Stimulated activated CD8-positive, alpha-beta memory T cell treated with anti-CD3 and anti-CD28 coated beads, Interleukin-4, amount 100 ng/mL, for 4 hours (primary cell): Measurements from ENCODE around the gene SYF2.
"Not testable (repeated sequence)": the region's sequence is repeated elsewhere in the genome, so short reads cannot be mapped to it uniquely, and the experiment has no call there.

ENCODE experiments used
- DNase-seq, 2 donors: peaks; one replicate each; pipeline ENCODE4 v3.0.0-alpha.2; 2020; ENCODE audit warnings: low read depth in 2 of 2, low spot score in 1 of 2

Gene SYF2

GRCh38 chr1:25232027-25232865 is at the start of gene SYF2:
SYF2 (minus strand) TSS chr1:25232502; CDS start chr1:25232467, 35 bp downstream.
- DNase-seq: peak; percentile 77 to 85

- DNase-seq: not testable (repeated sequence)
Observed at GRCh38 chr1:25279693-25280111, 47.4 kb upstream of the SYF2 start.

GRCh38 chr1:25278790-25279189 is 46.5 kb upstream of the SYF2 start:
- DNase-seq: not testable (repeated sequence)

GRCh38 chr1:25278358-25278757 is 46.1 kb upstream of the SYF2 start:
- not testable (repeated sequence) for DNase-seq

- DNase-seq: not testable (repeated sequence)
Observed at GRCh38 chr1:25277295-25277694, 45.0 kb upstream of the SYF2 start.

- DNase-seq: not testable (repeated sequence)
Observed at GRCh38 chr1:25275648-25276047, 43.3 kb upstream of the SYF2 start.

- DNase-seq: not testable (repeated sequence)
Observed at GRCh38 chr1:25272238-25272637, 39.9 kb upstream of the SYF2 start, which contains the start of gene RHD. RHD (plus strand) TSS chr1:25272509; CDS start chr1:25272548, 39 bp downstream.

GRCh38 chr1:25268143-25268760 is 36.0 kb upstream of the SYF2 start:
- DNase-seq: not testable (repeated sequence)

- DNase-seq: peak; percentile 79 to 91
Observed at GRCh38 chr1:25267288-25268142, 35.2 kb upstream of the SYF2 start.

- DNase-seq: not testable (repeated sequence)
Observed at GRCh38 chr1:25266554-25267287, 34.4 kb upstream of the SYF2 start.

GRCh38 chr1:25260336-25260735 is 28.0 kb upstream of the SYF2 start:
- DNase-seq: not testable (repeated sequence)

- DNase-seq: not testable (repeated sequence)
Observed at GRCh38 chr1:25259813-25260212, 27.5 kb upstream of the SYF2 start.

- DNase-seq: no peak
Observed at GRCh38 chr1:25257196-25257595, 24.9 kb upstream of the SYF2 start.

- DNase-seq: no peak
Observed at GRCh38 chr1:25256578-25256965, 24.3 kb upstream of the SYF2 start.

GRCh38 chr1:25255706-25256577 is 23.6 kb upstream of the SYF2 start:
- no peak for DNase-seq

GRCh38 chr1:25253911-25254310 is 21.6 kb upstream of the SYF2 start:
- no peak for DNase-seq

GRCh38 chr1:25247829-25248754 is 15.8 kb upstream of the SYF2 start:
- DNase-seq: no peak

GRCh38 chr1:25247024-25247828 is 14.9 kb upstream of the SYF2 start, which contains the start of gene RSRP1:
RSRP1 (minus strand) TSS chr1:25247454; CDS start chr1:25246963, 491 bp downstream.
- peak; percentile 99 to 100 for DNase-seq
